Muscle layer of duodenum (tissue), 2 donors: Measurements from ENCODE around the gene HABP4.

ENCODE experiments used
- H3K27ac ChIP-seq: one replicate; pipeline ENCODE4 v1.7.0; 2013; ENCODE audit warnings: mild to moderate bottlenecking, low read length
- H3K27me3 ChIP-seq: one replicate; pipeline ENCODE4 v1.7.0; 2013; ENCODE audit warnings: low read depth, mild to moderate bottlenecking, control low read depth, low read length
- H3K36me3 ChIP-seq, 2 donors: one replicate each; pipeline ENCODE4 v1.7.0; 2013; ENCODE audit warnings: low read length in 2 of 2, control low read depth in 1 of 2, mild to moderate bottlenecking in 1 of 2; ENCODE audit not compliant: insufficient read depth in 2 of 2, control insufficient read depth in 1 of 2
- H3K4me1 ChIP-seq, 2 donors: one replicate each; pipeline ENCODE4 v1.7.0; 2013; ENCODE audit warnings: low read length in 2 of 2, mild to moderate bottlenecking in 2 of 2, control low read depth in 1 of 2, moderate library complexity in 1 of 2; ENCODE audit not compliant: insufficient read depth in 2 of 2, control insufficient read depth in 1 of 2
- H3K4me3 ChIP-seq, 2 donors: one replicate each; pipeline ENCODE4 v1.7.0; 2013; ENCODE audit warnings: low read length in 2 of 2, low read depth in 1 of 2, mild to moderate bottlenecking in 1 of 2
- H3K9me3 ChIP-seq, 2 donors: one replicate each; pipeline ENCODE4 v1.7.0; 2013; ENCODE audit warnings: low read length in 2 of 2, control low read depth in 1 of 2, mild to moderate bottlenecking in 1 of 2; ENCODE audit not compliant: control insufficient read depth in 1 of 2
- donor health status: healthy.

The HABP4 gene

GRCh38 chr9:96483733-96484390, 33.9 kb downstream of the HABP4 start:
- no peaks in the 10 kb centered on the region for H3K9me3 ChIP-seq
- H3K27me3 ChIP-seq = no peaks in the 10 kb centered on the region
- peaks cover 0 to 21% of the 10 kb centered on the region in 2 donors for H3K4me1 ChIP-seq
- peaks cover 0 to 14% of the 10 kb centered on the region in 2 donors for H3K36me3 ChIP-seq
- no peak overlapping the region for H3K4me3 ChIP-seq
- no peak overlapping the region for H3K27ac ChIP-seq

GRCh38 chr9:96484521-96484931, 34.6 kb downstream of the HABP4 start:
- Histone ChIP-seq H3K27ac (no peak overlapping the region), H3K36me3 (peaks cover under 1 to 21% of the 10 kb centered on the region in 2 donors), H3K4me1 (peaks cover 0 to 21% of the 10 kb centered on the region in 2 donors), H3K27me3 (no peaks in the 10 kb centered on the region), H3K9me3 (no peaks in the 10 kb centered on the region), H3K4me3 (no peak overlapping the region)

- Histone ChIP-seq H3K36me3 (peaks cover 7 to 21% of the 10 kb centered on the region in 2 donors), H3K4me3 (no peak overlapping the region), H3K9me3 (no peaks in the 10 kb centered on the region), H3K4me1 (peaks cover 0 to 21% of the 10 kb centered on the region in 2 donors), H3K27ac (no peak overlapping the region), H3K27me3 (no peaks in the 10 kb centered on the region)
These were observed 35.3 kb downstream of the HABP4 start for GRCh38 chr9:96485280-96485679.

- H3K4me3 ChIP-seq = no peak overlapping the region
- peak overlapping the region; percentile 4 for H3K27ac ChIP-seq
- peaks cover 7 to 29% of the 10 kb centered on the region in 2 donors for H3K36me3 ChIP-seq
- H3K9me3 ChIP-seq = no peaks in the 10 kb centered on the region
- peaks cover 0 to 21% of the 10 kb centered on the region in 2 donors for H3K4me1 ChIP-seq
- no peaks in the 10 kb centered on the region for H3K27me3 ChIP-seq
These were observed 36.5 kb downstream of the HABP4 start for GRCh38 chr9:96486386-96487028.

GRCh38 chr9:96487029-96487396, 37.0 kb downstream of the HABP4 start:
- Histone ChIP-seq H3K9me3 (no peaks in the 10 kb centered on the region), H3K27ac (peak overlapping the region; percentile 4), H3K4me3 (no peak overlapping the region), H3K36me3 (peaks cover 7 to 34% of the 10 kb centered on the region in 2 donors), H3K27me3 (no peaks in the 10 kb centered on the region), H3K4me1 (peaks cover 0 to 21% of the 10 kb centered on the region in 2 donors)

- Histone ChIP-seq H3K9me3 (no peaks in the 10 kb centered on the region), H3K36me3 (peaks cover 7 to 36% of the 10 kb centered on the region in 2 donors), H3K4me3 (no peak overlapping the region), H3K4me1 (peaks cover 0 to 21% of the 10 kb centered on the region in 2 donors), H3K27me3 (no peaks in the 10 kb centered on the region), H3K27ac (no peak overlapping the region)
These were observed 38.0 kb downstream of the HABP4 start for GRCh38 chr9:96487949-96488348.

- Histone ChIP-seq H3K27ac (no peak overlapping the region), H3K36me3 (peaks cover 7 to 36% of the 10 kb centered on the region in 2 donors), H3K4me1 (peaks cover 0 to 14% of the 10 kb centered on the region in 2 donors), H3K9me3 (no peaks in the 10 kb centered on the region), H3K4me3 (no peak overlapping the region), H3K27me3 (no peaks in the 10 kb centered on the region)
These were observed 39.6 kb downstream of the HABP4 start for GRCh38 chr9:96489482-96489979.

GRCh38 chr9:96490534-96491078, 40.6 kb downstream of the HABP4 start:
- H3K9me3 ChIP-seq = no peaks in the 10 kb centered on the region

GRCh38 chr9:96491079-96491879, 41.3 kb downstream of the HABP4 start:
- Histone ChIP-seq H3K4me1 (peaks cover 0 to 8% of the 10 kb centered on the region in 2 donors), H3K27me3 (no peaks in the 10 kb centered on the region), H3K27ac (no peak overlapping the region), H3K36me3 (peaks cover 7 to 36% of the 10 kb centered on the region in 2 donors), H3K9me3 (no peaks in the 10 kb centered on the region), H3K4me3 (no peak overlapping the region)

More at GRCh38 chr9:96490534-96491078, 40.6 kb downstream of the HABP4 start:
- H3K27ac ChIP-seq = no peak overlapping the region
- H3K4me3 ChIP-seq = no peak overlapping the region
- H3K36me3 ChIP-seq = peaks cover 7 to 36% of the 10 kb centered on the region in 2 donors
- no peaks in the 10 kb centered on the region for H3K27me3 ChIP-seq
- H3K4me1 ChIP-seq = peaks cover 0 to 14% of the 10 kb centered on the region in 2 donors

GRCh38 chr9:96491880-96492525, 42.0 kb downstream of the HABP4 start:
- Histone ChIP-seq H3K4me3 (no peak overlapping the region), H3K27me3 (no peaks in the 10 kb centered on the region), H3K36me3 (peaks cover 7 to 36% of the 10 kb centered on the region in 2 donors), H3K27ac (no peak overlapping the region), H3K4me1 (peaks cover 0 to 4% of the 10 kb centered on the region in 2 donors), H3K9me3 (no peaks in the 10 kb centered on the region)
